Astrocyte (in vitro differentiated cells and primary cell): Measurements from ENCODE around the gene MBNL3.

Source experiments
- EZH2 ChIP-seq: IDR thresholded peaks from 2 replicates; pipeline ENCODE4 v1.6.1; 2012; ENCODE audit warnings: mild to moderate bottlenecking, low read length, inconsistent platforms; ENCODE audit not compliant: insufficient read depth
- TF ChIP-seq, protein P1 (sequence below): IDR thresholded peaks from 2 replicates; pipeline ENCODE4 v1.5.1; 2011; ENCODE audit warnings: low read depth, mild to moderate bottlenecking, inconsistent platforms, low read length, moderate library complexity; ENCODE audit not compliant: insufficient read depth

- TF ChIP-seq, protein P1, sequence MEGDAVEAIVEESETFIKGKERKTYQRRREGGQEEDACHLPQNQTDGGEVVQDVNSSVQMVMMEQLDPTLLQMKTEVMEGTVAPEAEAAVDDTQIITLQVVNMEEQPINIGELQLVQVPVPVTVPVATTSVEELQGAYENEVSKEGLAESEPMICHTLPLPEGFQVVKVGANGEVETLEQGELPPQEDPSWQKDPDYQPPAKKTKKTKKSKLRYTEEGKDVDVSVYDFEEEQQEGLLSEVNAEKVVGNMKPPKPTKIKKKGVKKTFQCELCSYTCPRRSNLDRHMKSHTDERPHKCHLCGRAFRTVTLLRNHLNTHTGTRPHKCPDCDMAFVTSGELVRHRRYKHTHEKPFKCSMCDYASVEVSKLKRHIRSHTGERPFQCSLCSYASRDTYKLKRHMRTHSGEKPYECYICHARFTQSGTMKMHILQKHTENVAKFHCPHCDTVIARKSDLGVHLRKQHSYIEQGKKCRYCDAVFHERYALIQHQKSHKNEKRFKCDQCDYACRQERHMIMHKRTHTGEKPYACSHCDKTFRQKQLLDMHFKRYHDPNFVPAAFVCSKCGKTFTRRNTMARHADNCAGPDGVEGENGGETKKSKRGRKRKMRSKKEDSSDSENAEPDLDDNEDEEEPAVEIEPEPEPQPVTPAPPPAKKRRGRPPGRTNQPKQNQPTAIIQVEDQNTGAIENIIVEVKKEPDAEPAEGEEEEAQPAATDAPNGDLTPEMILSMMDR: no peak
- TF ChIP-seq EZH2: no peak
These were observed 21.8 kb downstream of the MBNL3 start for GRCh38 chrX:132467026-132467425.
